NCI-H2196 (cell line): Measurements from ENCODE around the gene WWOX.
"Not testable (repeated sequence)": the region's sequence is repeated elsewhere in the genome, so short reads cannot be mapped to it uniquely, and the experiment has no call there.

ENCODE experiments used
- DNase-seq: peaks from one replicate; lab custom pipeline; 2025; ENCODE audit not compliant: unreplicated experiment; lab: John Stamatoyannopoulos, UW

Gene WWOX

GRCh38 chr16:79204486-79204885, 1105.0 kb downstream of the WWOX start:
- DNase-seq, result no peak

- DNase-seq, result no peak
These were observed 1107.4 kb downstream of the WWOX start for GRCh38 chr16:79206889-79207288.

GRCh38 chr16:79209308-79209707, 1109.9 kb downstream of the WWOX start:
- DNase-seq, result no peak

GRCh38 chr16:79210607-79211006, 1111.2 kb downstream of the WWOX start:
- DNase-seq, result no peak

GRCh38 chr16:79211586-79211985, 1112.1 kb downstream of the WWOX start:
- DNase-seq, result no peak

- DNase-seq, result no peak
These were observed 1112.8 kb downstream of the WWOX start for GRCh38 chr16:79212114-79212791.

- no peak for DNase-seq
These were observed 1113.8 kb downstream of the WWOX start for GRCh38 chr16:79213214-79213613.

GRCh38 chr16:79215289-79215688, 1115.8 kb downstream of the WWOX start:
- no peak for DNase-seq

GRCh38 chr16:79217375-79218011, 1118.0 kb downstream of the WWOX start:
- DNase-seq, result no peak

- no peak for DNase-seq
These were observed 1118.9 kb downstream of the WWOX start for GRCh38 chr16:79218351-79218750.

GRCh38 chr16:79225994-79226393, 1126.5 kb downstream of the WWOX start:
- DNase-seq, result not testable (repeated sequence)

- DNase-seq, result no peak
These were observed 1129.9 kb downstream of the WWOX start for GRCh38 chr16:79229361-79229760.

- not testable (repeated sequence) for DNase-seq
These were observed 1146.2 kb downstream of the WWOX start for GRCh38 chr16:79245700-79246099.

- DNase-seq, result no peak
These were observed 1147.9 kb downstream of the WWOX start for GRCh38 chr16:79247386-79247785.

- DNase-seq, result no peak
These were observed 1148.9 kb downstream of the WWOX start for GRCh38 chr16:79248351-79248750.

- DNase-seq, result no peak
These were observed 1151.1 kb downstream of the WWOX start for GRCh38 chr16:79250502-79251098.

GRCh38 chr16:79253100-79253631, 1153.7 kb downstream of the WWOX start:
- DNase-seq, result no peak

- DNase-seq, result no peak
These were observed 1158.6 kb downstream of the WWOX start for GRCh38 chr16:79257953-79258490.

GRCh38 chr16:79260890-79261289, 1161.4 kb downstream of the WWOX start:
- not testable (repeated sequence) for DNase-seq

- DNase-seq, result peak; percentile 5
These were observed 1162.1 kb downstream of the WWOX start for GRCh38 chr16:79261481-79261940.

- DNase-seq, result no peak
These were observed 1162.6 kb downstream of the WWOX start for GRCh38 chr16:79261944-79262552.
